Measurements from ENCODE around the gene TMEM38B. TPM values are rescaled to one million over a fixed set of nuclear protein-coding genes. Genes with fewer than 3 reads are reported as not detected.

The TMEM38B gene
- total and polyA plus RNA-seq, 2 experiments from 2014 or later: 9.4 to 14.7 TPM

- TF ChIP-seq, protein P1, sequence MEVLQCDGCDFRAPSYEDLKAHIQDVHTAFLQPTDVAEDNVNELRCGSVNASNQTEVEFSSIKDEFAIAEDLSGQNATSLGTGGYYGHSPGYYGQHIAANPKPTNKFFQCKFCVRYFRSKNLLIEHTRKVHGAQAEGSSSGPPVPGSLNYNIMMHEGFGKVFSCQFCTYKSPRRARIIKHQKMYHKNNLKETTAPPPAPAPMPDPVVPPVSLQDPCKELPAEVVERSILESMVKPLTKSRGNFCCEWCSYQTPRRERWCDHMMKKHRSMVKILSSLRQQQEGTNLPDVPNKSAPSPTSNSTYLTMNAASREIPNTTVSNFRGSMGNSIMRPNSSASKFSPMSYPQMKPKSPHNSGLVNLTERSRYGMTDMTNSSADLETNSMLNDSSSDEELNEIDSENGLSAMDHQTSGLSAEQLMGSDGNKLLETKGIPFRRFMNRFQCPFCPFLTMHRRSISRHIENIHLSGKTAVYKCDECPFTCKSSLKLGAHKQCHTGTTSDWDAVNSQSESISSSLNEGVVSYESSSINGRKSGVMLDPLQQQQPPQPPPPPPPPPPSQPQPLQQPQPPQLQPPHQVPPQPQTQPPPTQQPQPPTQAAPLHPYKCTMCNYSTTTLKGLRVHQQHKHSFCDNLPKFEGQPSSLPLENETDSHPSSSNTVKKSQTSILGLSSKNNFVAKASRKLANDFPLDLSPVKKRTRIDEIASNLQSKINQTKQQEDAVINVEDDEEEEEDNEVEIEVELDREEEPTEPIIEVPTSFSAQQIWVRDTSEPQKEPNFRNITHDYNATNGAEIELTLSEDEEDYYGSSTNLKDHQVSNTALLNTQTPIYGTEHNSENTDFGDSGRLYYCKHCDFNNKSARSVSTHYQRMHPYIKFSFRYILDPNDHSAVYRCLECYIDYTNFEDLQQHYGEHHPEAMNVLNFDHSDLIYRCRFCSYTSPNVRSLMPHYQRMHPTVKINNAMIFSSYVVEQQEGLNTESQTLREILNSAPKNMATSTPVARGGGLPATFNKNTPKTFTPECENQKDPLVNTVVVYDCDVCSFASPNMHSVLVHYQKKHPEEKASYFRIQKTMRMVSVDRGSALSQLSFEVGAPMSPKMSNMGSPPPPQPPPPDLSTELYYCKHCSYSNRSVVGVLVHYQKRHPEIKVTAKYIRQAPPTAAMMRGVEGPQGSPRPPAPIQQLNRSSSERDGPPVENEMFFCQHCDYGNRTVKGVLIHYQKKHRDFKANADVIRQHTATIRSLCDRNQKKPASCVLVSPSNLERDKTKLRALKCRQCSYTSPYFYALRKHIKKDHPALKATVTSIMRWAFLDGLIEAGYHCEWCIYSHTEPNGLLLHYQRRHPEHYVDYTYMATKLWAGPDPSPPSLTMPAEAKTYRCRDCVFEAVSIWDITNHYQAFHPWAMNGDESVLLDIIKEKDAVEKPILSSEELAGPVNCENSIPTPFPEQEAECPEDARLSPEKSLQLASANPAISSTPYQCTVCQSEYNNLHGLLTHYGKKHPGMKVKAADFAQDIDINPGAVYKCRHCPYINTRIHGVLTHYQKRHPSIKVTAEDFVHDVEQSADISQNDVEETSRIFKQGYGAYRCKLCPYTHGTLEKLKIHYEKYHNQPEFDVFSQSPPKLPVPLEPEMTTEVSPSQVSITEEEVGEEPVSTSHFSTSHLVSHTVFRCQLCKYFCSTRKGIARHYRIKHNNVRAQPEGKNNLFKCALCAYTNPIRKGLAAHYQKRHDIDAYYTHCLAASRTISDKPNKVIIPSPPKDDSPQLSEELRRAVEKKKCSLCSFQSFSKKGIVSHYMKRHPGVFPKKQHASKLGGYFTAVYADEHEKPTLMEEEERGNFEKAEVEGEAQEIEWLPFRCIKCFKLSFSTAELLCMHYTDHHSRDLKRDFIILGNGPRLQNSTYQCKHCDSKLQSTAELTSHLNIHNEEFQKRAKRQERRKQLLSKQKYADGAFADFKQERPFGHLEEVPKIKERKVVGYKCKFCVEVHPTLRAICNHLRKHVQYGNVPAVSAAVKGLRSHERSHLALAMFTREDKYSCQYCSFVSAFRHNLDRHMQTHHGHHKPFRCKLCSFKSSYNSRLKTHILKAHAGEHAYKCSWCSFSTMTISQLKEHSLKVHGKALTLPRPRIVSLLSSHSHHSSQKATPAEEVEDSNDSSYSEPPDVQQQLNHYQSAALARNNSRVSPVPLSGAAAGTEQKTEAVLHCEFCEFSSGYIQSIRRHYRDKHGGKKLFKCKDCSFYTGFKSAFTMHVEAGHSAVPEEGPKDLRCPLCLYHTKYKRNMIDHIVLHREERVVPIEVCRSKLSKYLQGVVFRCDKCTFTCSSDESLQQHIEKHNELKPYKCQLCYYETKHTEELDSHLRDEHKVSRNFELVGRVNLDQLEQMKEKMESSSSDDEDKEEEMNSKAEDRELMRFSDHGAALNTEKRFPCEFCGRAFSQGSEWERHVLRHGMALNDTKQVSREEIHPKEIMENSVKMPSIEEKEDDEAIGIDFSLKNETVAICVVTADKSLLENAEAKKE (CRISPR knock-in tag; IDR thresholded peaks at IDR 0.05): no peak
- TF ChIP-seq CTCF (conservative IDR thresholded peaks at IDR 0.05; ENCODE audit: low read depth in 2 of 2) (no peak), EZH2phosphoT487 (IDR thresholded peaks at IDR 0.05; ENCODE audit: unreplicated experiment) (no peak), STAT1 (IDR thresholded peaks at IDR 0.05; ENCODE audit: unreplicated experiment) (no peak), CREB1 (CRISPR knock-in tag; IDR thresholded peaks at IDR 0.05; ENCODE audit: low read depth) (no peak)
Measured at GRCh38 chr9:105663914-105664313, 30.4 kb upstream of the TMEM38B start (continued).

DNA sequence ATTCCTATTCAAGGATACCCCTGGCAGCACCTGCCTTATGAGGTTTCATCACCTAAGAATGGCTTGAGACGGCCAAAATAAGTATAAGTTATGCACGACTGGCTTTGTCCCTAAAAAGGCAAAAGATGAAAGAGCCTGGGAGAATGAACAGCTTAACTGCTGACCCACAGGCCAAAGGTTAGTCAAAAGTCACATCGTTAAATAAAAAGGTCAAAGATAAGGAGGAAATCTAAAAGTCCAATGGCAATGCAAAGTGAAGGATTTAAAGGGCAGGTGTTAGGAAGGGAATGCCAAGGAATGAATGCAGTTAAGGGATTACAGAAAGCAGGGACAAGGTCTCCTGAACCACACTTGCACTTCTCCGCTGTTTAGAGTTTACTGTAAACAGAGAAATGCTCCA is 26.5 kb upstream of the TMEM38B start:
- Mint-ChIP-seq H3K36me3 (ENCODE audit: low read depth) (no peaks in the 10 kb centered on the region), H3K4me3 (no peak overlapping the region), H3K27ac (no peak overlapping the region), H3K9me3 (no peaks in the 10 kb centered on the region), H3K4me1 (no peaks in the 10 kb centered on the region), H3K27me3 (ENCODE audit: insufficient read depth, low read depth, poor library complexity) (no peaks in the 10 kb centered on the region)
- DNase-seq (ENCODE audit: low spot score) (no peak), ATAC-seq (no peak)
- Histone ChIP-seq H3K4me1 (ENCODE audit: insufficient read depth) (no peaks in the 10 kb centered on the region), H3K36me3 (ENCODE audit: insufficient read depth) (no peaks in the 10 kb centered on the region), H3K4me3 (no peak overlapping the region), H4K20me1 (replicated peaks; ENCODE audit: insufficient read depth) (no peaks in the 10 kb centered on the region), H3F3A (replicated peaks; ENCODE audit: low read depth) (no peaks in the 10 kb centered on the region), H3K27ac (ENCODE audit: low read depth) (no peak overlapping the region), H3K79me2 (replicated peaks; ENCODE audit: insufficient read depth) (no peaks in the 10 kb centered on the region), H3K27me3 (ENCODE audit: insufficient read depth) (no peaks in the 10 kb centered on the region), H2AFZ (no peak overlapping the region), H3K4me2 (no peak overlapping the region), H3K9me2 (ENCODE audit: insufficient read depth) (no peaks in the 10 kb centered on the region)
- no peak for TF ChIP-seq STAT1 (IDR thresholded peaks at IDR 0.05; ENCODE audit: unreplicated experiment)

Measured in GM23338 (cell line).